HepG2 (cell line): Measurements from ENCODE around the gene TMCC1. TPM values are rescaled to one million over a fixed set of nuclear protein-coding genes. Genes with fewer than 3 reads are reported as not detected.

Experiments
- CEBPZ ChIP-seq: IDR thresholded peaks from 2 replicates; pipeline ENCODE4 v1.6.1; 2012; ENCODE audit warnings: low read length, improper control_type of control experiment
- CREBL2 ChIP-seq: sonication (generic); formaldehyde crosslinking; IDR thresholded peaks from 2 replicates; pipeline ENCODE4 v1.8.1; 2023; ENCODE audit warnings: missing genetic modification reagents, mild to moderate bottlenecking, borderline replicate concordance
- HOXA3 ChIP-seq: sonication (generic); formaldehyde crosslinking; IDR thresholded peaks from 2 replicates; pipeline ENCODE4 v1.5.0; 2020; ENCODE audit warnings: missing genetic modification reagents
- JUND ChIP-seq: sonication (generic); formaldehyde crosslinking; IDR thresholded peaks from 2 replicates; pipeline ENCODE4 v1.8.0; 2022; ENCODE audit warnings: mild to moderate bottlenecking, missing genetic modification reagents
- KLF11 ChIP-seq: IDR thresholded peaks from 2 replicates; pipeline ENCODE4 v1.6.1; 2016; ENCODE audit warnings: missing compliant biosample characterization
- PHB2 ChIP-seq: fragments of 450-650 bp; IDR thresholded peaks from 2 replicates; pipeline ENCODE4 v1.6.1; 2018; ENCODE audit not compliant: partially characterized antibody
- RBM39 ChIP-seq: fragments of 200-400 bp; formaldehyde crosslinking; IDR thresholded peaks from one replicate; pipeline ENCODE4 v1.6.1; 2018; ENCODE audit warnings: antibody characterized with exemption, mild to moderate bottlenecking, low read depth, low read length; ENCODE audit not compliant: poor library complexity, severe bottlenecking
- SATB2 ChIP-seq: sonication (generic); formaldehyde crosslinking; IDR thresholded peaks from 2 replicates; pipeline ENCODE4 v1.5.0; 2020; ENCODE audit warnings: missing genetic modification reagents
- ZBED4 ChIP-seq: sonication (generic); formaldehyde crosslinking; IDR thresholded peaks from 2 replicates; pipeline ENCODE4 v1.4.0; 2020; ENCODE audit warnings: missing genetic modification reagents, borderline replicate concordance
- ZBTB14 ChIP-seq: sonication (generic); formaldehyde crosslinking; IDR thresholded peaks from 2 replicates; pipeline ENCODE4 v1.4.0; 2020; ENCODE audit warnings: missing genetic modification reagents
- ZC3H4 ChIP-seq: sonication (generic); formaldehyde crosslinking; IDR thresholded peaks from 2 replicates; pipeline ENCODE4 v1.4.0; 2020; ENCODE audit warnings: missing genetic modification reagents, borderline replicate concordance
- ZNF224 ChIP-seq: sonication (generic); formaldehyde crosslinking; IDR thresholded peaks from 2 replicates; pipeline ENCODE4 v1.5.0; 2020; ENCODE audit warnings: mild to moderate bottlenecking, missing genetic modification reagents
- ZNF235 ChIP-seq: sonication (generic); formaldehyde crosslinking; IDR thresholded peaks from 2 replicates; pipeline ENCODE4 v1.8.1; 2023; ENCODE audit warnings: mild to moderate bottlenecking, missing genetic modification reagents, borderline replicate concordance
- ZNF292 ChIP-seq: sonication (generic); formaldehyde crosslinking; IDR thresholded peaks from 2 replicates; pipeline ENCODE4 v1.8.1; 2022; ENCODE audit warnings: mild to moderate bottlenecking, low read depth, missing genetic modification reagents, borderline replicate concordance
- ZNF354B ChIP-seq: sonication (generic); formaldehyde crosslinking; IDR thresholded peaks from 2 replicates; pipeline ENCODE4 v1.8.0; 2022; ENCODE audit warnings: mild to moderate bottlenecking, missing genetic modification reagents
- ZNF382 ChIP-seq: sonication (generic); formaldehyde crosslinking; IDR thresholded peaks from 2 replicates; pipeline ENCODE4 v1.5.0; 2020; ENCODE audit warnings: missing genetic modification reagents, mild to moderate bottlenecking, borderline replicate concordance
- ZNF430 ChIP-seq: sonication (generic); formaldehyde crosslinking; IDR thresholded peaks from 2 replicates; pipeline ENCODE4 v1.9.0; 2021; ENCODE audit warnings: mild to moderate bottlenecking, missing genetic modification reagents
- ZNF432 ChIP-seq: sonication (generic); formaldehyde crosslinking; IDR thresholded peaks from 2 replicates; pipeline ENCODE4 v1.5.0; 2020; ENCODE audit warnings: missing genetic modification reagents, mild to moderate bottlenecking, borderline replicate concordance
- ZNF530 ChIP-seq: sonication (generic); formaldehyde crosslinking; IDR thresholded peaks from 2 replicates; pipeline ENCODE4 v1.5.0; 2020; ENCODE audit warnings: low read depth, mild to moderate bottlenecking, missing genetic modification reagents
- ZNF672 ChIP-seq: sonication (generic); formaldehyde crosslinking; IDR thresholded peaks from 2 replicates; pipeline ENCODE4 v1.8.1; 2022; ENCODE audit warnings: missing genetic modification reagents
- ZNF737 ChIP-seq: sonication (generic); formaldehyde crosslinking; IDR thresholded peaks from 2 replicates; pipeline ENCODE4 v1.5.0; 2020; ENCODE audit warnings: missing genetic modification reagents, mild to moderate bottlenecking, borderline replicate concordance
- polyA plus RNA-seq, 8 experiments: library from polyadenylated mRNA; depleted of rRNA in 3 of 8; stranded (reverse) in 7 of 8; unstranded in 1 of 8; fragments of >200 nt; fragmentation: Illumina TruSeq in 4 of 8; extraction: Trizol in 4 of 8; gene quantifications; 2 replicates each; pipeline versions ENCODE4 v1.2.1 to v1.2.3, GENCODE V29; 2011 to 2016; ENCODE audit warnings: low read depth in 4 of 8, missing spikeins in 1 of 8, mixed read lengths in 1 of 8; ENCODE audit not compliant: insufficient read depth in 1 of 8
- total RNA-seq, 5 experiments: library from RNA; depleted of rRNA; stranded (reverse); fragments of >200 nt; fragmentation: Illumina TruSeq; extraction: Trizol; gene quantifications; 2 replicates each; pipeline ENCODE4 v1.2.3, GENCODE V29; 2016; ENCODE audit warnings: low read depth in 1 of 5

Gene TMCC1
- total and polyA plus RNA-seq, 2 of the 13 experiments (the other 11 are each of a cell fraction or from before 2014, with no cell fraction given), result 12.1 to 264 TPM

- TF ChIP-seq ZBED4 (CRISPR knock-in tag), result no peak
- TF ChIP-seq ZNF530 (CRISPR knock-in tag), result no peak
- TF ChIP-seq JUND (CRISPR knock-in tag), result no peak
- TF ChIP-seq RBM39, result no peak
- no peak for TF ChIP-seq ZNF430 (CRISPR knock-in tag)
- TF ChIP-seq CEBPZ, result no peak
- TF ChIP-seq ZNF354B (CRISPR knock-in tag), result no peak
- no peak for TF ChIP-seq ZNF432 (CRISPR knock-in tag)
- peak; percentile 86 for TF ChIP-seq ZBTB14 (CRISPR knock-in tag)
- no peak for TF ChIP-seq PHB2
- peak; percentile 59; the same call in 1 of the 2 replicates for TF ChIP-seq ZNF235 (CRISPR knock-in tag)
- no peak for TF ChIP-seq ZNF382 (CRISPR knock-in tag)
- TF ChIP-seq SATB2 (CRISPR knock-in tag), result no peak
- TF ChIP-seq ZNF224 (CRISPR knock-in tag), result 0 out of 2 replicates have a peak, but pooled peaks have one; percentile 63
- no peak for TF ChIP-seq KLF11 (CRISPR knock-in tag)
- no peak for TF ChIP-seq ZNF292 (CRISPR knock-in tag)
- no peak for TF ChIP-seq ZNF737 (CRISPR knock-in tag)
- no peak for TF ChIP-seq ZNF672 (CRISPR knock-in tag)
- TF ChIP-seq CREBL2 (CRISPR knock-in tag), result no peak
- peak; percentile 28; the same call in 1 of the 2 replicates for TF ChIP-seq HOXA3 (CRISPR knock-in tag)
- TF ChIP-seq ZC3H4, result no peak
Measured at GRCh38 chr3:129892857-129893580, 492 bp downstream of the TMCC1 start (continued).
